ENCODE results near the gene RTP5.
A peak's percentile ranks its signal among the peaks of the same experiment; 100 is the strongest.

RTP5 gene

DNA sequence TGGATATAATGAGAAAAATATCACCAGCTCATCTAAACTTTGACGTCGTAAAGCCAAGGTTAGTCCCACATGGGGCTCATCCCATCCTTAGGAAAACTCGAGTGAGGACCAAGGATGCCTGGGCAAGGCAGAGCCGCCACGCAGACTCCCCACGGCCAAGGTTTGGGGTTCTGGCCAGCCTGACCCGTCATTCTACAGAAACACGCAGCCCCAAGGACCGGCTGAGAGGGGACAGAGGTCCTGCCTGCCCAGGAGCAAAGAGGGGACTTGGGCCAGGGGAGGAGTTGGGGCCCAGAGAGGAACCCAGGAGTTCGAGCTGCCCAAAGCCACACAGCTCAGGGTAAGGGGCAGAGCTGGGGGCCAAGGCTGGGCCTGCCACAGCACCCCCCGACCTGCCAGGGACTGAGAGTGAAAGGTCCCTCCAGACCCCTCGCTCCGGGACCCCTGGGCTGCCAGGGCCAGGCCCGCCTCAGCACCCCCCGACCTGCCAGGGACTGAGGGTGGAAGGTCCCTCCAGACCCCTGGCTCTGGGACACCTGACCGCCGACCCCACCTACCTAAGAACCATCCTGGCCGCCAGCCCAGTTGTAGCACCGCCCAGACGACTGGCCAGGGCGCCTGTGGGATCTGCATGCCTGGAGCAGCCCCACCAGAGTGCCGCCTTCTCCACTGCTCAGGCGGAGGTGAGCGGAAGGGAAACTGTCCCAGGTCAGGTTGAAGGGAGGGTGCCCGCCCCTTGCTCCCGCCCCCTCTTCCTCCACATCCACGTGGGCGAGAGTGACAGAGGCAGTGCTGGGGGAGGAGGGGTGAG lies 11.1 kb upstream of the RTP5 start, which contains the start of gene PDCD1:
PDCD1 (minus strand) TSS at position 689 of the 811 bp plus-strand sequence; CDS start at position 633, 56 bp downstream.
- DNase-seq, result peak; percentile 49

GRCh38 chr2:241859017-241859435 lies 10.5 kb upstream of the RTP5 start:
- no peak for DNase-seq

DNA sequence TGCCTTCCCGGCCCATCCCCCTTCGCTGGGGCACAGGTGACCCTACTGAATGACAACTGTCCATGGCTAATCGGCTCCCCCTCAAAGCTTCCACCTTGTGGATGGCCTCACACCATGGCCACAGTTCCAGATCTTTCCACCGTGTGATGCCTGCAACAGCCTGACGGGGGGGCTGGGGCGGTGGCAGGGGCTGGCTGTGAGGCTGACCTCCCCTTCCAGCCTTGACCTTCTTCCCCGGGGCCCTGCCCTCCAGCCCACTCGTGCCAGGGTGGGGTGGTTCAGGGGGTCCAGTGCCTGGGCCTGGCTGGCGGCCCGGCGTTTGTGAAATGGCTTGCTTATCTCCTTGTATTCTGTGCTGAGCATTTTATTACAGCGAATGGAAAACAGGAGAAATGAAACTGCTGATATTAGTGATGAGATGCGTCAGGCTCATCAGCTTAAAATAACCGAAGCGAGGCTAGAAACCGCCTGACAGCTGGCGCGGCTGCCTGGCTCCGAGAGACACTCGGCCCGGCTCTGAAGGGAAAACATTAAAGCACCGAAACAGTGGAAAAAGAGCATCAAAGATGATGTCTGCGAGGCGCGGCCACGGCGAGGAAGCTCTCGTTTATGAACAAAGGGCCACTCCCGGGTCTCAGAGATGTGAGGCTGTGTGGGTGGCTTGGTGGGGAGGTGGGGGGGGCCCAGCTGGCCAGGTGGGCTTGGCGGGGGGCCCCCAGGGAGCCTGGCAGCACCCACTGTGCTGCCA lies 9.9 kb upstream of the RTP5 start:
- DNase-seq, result no peak

DNA sequence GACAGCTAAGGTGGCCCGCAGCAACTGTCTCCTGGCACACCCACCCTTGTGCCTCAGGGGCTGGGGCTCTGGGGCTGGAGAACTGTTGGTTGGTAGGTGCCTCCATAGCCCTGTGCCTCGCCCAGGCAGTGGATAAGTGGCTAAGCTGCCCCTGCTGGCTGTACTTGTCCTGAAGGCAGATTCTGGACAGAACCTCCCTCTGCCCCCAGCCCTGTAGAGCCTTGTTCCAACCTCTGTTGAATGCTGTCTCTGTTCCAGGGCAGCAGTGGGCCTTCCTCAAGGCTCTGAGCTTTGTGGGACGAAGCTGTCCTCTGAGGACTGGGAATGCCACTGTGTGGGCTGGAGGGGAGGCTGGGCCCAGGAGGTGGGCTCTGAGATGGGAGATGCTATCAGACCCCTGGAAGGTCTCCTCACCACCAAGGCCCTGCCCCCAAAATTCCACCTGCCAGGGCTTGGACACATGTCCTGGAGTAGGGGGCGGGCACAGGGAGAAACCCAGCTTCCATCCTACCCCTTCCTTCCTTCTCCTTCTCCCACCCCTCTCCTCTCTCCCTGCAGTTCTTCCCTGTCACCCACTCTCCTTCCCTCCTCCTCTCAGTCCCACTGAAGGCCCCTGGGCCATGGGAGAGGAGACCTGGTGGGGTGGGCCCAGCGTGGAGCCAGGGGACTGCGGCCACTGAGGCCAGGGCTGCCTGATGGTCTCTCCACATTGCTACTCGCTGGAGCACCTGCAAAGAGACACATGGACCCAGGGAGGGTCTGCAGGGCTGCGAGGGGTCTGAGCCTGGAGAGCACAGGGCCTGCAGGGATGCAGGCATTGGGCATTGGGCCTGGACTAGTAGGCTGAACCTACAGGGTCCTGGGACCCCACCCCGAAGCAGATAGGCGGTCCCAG lies 9.1 kb upstream of the RTP5 start:
- DNase-seq, result no peak

- no peak for DNase-seq
Measured at GRCh38 chr2:241861264-241861663, 8.3 kb upstream of the RTP5 start.

GRCh38 chr2:241862093-241862492 lies 7.4 kb upstream of the RTP5 start:
- no peak for DNase-seq

DNA sequence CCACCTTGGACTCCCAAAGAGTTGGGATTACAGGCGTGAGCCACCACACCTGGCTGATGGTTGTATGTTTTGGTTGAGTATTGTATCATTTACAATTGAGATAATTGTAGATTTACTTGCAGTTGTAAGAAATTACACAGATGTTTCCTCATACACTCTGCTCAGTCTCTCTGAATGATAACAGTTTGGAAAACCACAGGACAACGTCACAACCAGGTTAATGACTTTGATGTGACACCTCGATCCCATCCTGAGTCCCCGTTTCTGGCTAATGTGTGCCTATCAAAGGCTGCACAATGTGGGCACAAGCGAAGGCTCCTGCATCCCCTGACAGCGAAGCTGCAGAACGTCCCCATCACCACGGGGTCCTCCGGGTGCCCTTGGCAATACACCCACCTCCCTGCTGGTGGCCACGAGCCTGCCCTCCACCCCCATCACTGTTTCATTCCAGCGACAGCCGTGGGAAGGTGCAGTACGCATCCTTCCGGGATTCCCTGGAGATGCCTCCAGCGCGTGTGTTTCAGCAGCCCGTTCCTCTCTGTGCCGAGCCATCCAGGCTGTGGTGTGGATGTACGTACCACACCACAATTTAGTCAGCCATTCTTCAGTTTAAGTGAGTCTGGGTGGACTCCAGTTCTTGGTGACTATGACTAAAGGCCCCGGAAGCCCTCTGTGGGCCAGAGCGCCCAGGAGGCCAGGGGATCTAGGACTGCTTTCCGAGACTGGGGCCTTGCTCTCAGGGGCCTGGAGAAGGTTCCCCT lies 6.6 kb upstream of the RTP5 start:
- no peak for DNase-seq

GRCh38 chr2:241863536-241863954 lies 6.0 kb upstream of the RTP5 start:
- no peak for DNase-seq

- DNase-seq, result no peak
Measured at GRCh38 chr2:241864168-241864849, 5.2 kb upstream of the RTP5 start.

- DNase-seq, result no peak
Measured at GRCh38 chr2:241864850-241865213, 4.7 kb upstream of the RTP5 start.

- no peak for DNase-seq
Measured at GRCh38 chr2:241865416-241865956, 4.0 kb upstream of the RTP5 start.

- no peak for DNase-seq
Measured at GRCh38 chr2:241865957-241866789, 3.4 kb upstream of the RTP5 start.

DNA sequence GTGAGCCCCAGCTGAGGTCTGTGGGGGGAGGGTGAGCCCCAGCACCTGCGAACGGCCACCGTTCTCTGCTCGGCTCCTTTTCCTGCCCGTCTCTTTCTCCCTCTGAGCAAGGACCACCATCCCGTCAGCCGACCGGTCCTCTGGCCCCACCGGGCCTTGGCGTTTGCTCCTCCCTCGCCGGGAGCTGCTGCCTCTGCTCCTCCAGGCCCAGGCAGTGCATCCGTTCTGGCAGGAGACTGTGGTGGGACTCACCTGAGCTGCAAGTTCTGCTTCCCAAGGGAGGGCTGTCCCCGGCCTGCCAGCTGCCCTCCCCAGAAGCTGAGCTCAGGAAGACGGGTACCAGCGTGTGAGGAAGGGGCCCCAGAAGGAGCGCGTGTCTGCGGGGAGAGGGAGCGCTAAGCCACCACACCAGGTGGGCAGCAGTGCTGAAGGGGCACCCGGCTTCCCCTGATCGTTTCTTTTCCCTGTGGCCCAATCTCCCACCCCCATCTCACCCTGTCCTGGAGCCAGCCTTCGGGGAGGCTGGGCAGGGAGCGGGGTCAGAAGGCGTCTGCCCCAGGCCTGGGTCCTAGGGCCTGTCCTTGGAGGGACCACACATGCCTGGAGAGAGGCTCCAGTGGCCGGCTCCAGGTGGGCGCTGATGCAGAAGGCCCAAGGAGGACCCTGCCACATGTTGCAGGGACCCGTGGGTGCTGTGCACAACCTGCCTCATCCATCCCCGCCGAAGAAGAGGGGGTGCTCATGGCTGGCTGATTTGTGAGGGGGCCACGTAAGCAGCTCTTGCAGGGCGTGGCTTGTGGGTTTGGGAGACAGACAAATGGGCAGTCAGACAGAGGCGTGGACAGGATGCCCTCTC lies 2.5 kb upstream of the RTP5 start:
- no peak for DNase-seq

GRCh38 chr2:241867776-241868420 lies 1.6 kb upstream of the RTP5 start:
- peak; percentile 56 for DNase-seq

DNA sequence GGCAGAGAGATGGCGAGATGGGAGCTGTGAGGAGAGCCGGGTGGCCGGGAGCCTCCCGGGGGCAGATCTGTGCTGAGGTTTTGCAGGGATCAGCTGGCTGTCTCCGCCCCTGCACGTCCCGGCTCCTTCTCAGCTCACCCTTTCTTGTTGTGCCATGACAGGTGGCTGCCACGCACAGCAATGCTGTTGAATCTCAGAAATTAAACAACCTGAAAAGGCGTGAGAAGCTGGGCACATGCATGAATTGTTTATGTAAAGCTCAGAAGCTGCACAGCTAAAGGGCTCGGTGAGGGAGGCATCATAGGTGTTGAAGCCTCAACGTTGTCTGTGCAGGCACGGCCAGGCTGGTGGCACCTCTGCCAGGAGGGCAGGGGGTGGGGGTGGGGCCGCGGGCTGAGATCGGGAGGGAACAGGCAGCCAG lies 858 bp upstream of the RTP5 start:
- DNase-seq, result no peak

DNA sequence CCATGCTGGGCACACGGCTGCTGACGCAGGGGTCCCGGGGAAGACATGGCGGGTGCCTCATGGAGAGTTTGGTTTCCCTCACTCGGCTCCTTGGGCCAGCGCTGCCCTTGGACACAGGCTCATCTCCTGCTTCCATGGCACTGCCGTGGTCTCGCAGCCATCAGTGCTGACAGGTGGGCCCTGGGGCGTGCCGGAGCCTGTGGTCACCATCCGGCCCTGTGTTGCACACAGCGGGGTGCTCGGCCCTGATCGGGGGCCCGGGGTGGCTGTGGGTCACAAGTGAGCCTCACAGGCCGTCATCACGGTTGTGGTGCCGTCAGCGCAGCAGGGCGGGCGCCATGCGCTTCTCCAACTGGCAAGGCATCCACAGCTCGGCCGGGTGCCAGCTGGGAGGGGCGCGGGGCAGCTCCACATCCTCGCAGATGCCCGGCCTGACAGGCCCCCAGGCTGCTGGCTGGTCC lies 582 bp downstream of the RTP5 start:
- DNase-seq, result no peak

DNA sequence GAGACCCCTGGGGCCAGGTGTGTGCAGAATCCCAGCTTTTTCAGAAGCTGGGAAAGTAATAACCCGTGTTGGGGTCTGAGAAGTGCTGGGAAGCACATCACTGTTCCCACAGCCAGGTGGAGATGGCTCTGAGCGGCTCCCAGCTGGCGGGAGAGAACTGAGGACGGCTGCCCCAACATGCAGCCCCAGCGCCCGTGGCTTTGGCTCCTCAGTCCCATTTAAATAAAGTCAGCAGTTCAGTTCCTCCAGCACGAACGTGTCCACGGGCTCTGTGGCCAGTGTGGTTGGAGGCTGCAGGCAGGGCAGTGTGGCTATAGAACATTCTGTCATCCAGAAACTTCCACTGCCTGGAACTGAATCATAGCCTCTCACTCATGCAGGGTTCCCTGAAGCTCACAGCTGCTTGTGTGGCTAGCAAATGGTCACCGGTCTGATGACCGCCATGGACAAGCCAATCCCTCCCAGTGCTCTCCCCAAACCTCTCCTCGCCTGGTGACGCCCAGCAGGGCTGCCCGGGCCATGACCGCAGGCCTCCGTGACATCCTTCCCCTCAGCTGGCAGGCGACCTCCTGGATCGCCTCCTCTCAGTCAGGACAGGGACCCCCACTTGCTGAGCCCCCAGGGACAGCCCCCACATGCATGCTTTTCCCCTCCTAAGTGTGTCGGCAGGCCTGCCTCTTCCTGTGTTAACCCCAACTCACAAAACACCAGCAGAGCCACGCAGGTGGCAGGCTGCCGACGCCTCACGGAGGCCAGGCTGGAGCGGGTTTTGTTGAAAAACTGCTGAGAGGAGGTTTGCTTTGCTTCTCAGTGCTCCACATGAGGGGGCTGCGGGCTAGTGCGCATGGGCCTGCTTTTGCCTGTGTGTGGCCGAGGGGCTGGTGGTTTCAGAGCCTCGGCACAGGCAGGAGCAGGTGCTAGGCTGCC lies 1.3 kb downstream of the RTP5 start:
- DNase-seq, result peak; percentile 49
